AG09309 (cell line): ENCODE measurements around the gene TXN2.

Experiments used
- DNase-seq: peaks from one replicate; pipeline ENCODE4 v3.0.0-alpha.2; 2010; ENCODE audit warnings: low read depth
- H3K4me3 ChIP-seq: 2 replicates; pipeline ENCODE4 v1.5.1; 2011; ENCODE audit warnings: mild to moderate bottlenecking, low read depth, low read length, moderate library complexity; ENCODE audit not compliant: control insufficient read depth
- TF ChIP-seq, protein P1 (sequence below): IDR thresholded peaks from 2 replicates; pipeline ENCODE4 v1.5.1; 2011; ENCODE audit warnings: mild to moderate bottlenecking, low read depth, low read length, inconsistent platforms; ENCODE audit not compliant: insufficient read depth, control insufficient read depth; ENCODE audit errors: missing control alignments

The TXN2 gene

DNA sequence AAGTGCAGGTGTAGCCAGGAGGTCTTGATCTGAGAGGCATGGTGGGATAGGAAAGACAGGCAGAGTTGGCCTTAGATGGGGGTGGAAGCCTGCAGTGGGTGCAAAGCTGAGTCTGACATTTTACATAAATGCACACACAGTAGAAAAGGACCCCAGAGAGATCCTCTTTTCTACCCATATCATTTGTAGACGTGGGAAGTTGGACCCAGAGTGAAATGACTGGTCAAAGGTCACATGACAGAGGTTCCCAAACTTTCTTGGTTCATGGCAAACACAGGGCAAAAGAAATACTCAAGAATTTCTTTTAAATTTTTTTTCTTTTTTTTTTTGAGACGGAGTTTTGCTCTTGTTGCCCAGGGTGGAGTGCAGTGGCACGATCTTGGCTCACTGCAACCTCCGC lies 31.6 kb upstream of the TXN2 start:
- no peak overlapping the region for H3K4me3 ChIP-seq
- TF ChIP-seq, protein P1, sequence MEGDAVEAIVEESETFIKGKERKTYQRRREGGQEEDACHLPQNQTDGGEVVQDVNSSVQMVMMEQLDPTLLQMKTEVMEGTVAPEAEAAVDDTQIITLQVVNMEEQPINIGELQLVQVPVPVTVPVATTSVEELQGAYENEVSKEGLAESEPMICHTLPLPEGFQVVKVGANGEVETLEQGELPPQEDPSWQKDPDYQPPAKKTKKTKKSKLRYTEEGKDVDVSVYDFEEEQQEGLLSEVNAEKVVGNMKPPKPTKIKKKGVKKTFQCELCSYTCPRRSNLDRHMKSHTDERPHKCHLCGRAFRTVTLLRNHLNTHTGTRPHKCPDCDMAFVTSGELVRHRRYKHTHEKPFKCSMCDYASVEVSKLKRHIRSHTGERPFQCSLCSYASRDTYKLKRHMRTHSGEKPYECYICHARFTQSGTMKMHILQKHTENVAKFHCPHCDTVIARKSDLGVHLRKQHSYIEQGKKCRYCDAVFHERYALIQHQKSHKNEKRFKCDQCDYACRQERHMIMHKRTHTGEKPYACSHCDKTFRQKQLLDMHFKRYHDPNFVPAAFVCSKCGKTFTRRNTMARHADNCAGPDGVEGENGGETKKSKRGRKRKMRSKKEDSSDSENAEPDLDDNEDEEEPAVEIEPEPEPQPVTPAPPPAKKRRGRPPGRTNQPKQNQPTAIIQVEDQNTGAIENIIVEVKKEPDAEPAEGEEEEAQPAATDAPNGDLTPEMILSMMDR, result no peak
- no peak for DNase-seq

DNA sequence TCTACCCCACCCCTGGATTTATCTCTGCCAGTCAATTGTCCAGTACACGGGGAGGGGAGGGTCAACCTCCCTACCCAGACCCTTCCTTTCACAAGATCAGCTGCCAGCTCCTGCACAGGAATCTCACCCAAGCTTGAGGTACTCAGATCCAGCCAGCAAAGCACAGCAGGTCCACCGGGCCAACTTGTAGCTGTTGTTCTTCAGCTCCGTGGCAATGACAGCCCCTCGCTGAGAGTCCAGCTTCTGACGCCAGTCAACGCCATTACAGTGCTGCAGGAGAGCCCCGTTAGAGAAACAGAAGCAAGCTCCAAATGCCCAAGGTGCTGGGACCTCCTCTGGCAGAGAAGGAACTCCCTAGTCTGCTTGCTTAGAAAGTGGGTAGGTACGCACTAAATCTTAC lies 30.9 kb upstream of the TXN2 start:
- TF ChIP-seq, protein P1, result no peak
- DNase-seq, result no peak

DNA sequence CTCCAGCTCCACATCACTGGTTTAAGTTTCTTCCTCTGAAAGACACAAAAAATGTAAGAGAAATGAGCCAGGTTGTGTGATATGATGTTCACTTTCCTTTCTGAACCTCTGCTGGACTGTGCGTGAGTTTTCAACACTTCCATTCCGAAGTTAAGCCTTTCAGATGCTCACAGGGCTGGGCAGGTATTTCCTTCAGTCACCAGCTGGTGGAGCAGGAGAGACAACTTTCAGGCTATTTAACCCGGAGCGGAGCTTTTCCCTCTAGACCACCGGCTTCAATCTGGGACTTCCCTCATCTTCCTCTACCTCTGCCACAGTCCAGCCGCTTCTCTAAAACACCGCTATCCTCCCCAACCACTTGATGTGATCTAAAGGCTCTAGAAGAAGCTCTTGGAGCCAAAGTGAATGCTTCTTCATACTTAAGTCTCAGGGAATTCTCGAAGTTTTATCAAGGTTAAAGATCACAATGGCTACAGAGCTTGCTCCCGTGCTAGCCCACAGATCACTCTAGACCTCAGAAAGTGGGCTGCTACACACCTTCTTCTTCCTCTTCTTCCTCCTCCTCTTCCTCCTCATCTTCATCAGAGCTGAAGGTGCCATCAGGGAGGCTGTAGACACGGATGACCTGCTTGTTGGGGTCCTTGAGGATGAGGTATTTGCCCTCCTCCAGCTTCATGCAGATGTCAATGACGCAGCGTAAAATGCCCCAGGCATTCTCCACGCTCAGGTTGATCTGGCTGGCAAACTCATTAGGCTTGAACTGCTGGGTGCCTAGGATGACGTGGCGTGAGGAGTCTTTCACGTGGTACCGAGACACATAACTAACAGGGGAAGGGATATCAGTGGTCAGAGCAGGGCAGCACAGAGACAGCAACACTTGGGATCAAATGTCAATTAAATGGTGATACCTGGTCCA lies 29.8 kb upstream of the TXN2 start:
- TF ChIP-seq, protein P1, result peak; percentile 76
- no peak for DNase-seq
- no peak overlapping the region for H3K4me3 ChIP-seq

More for the DNA sequence above, 30.9 kb upstream of the TXN2 start:
- H3K4me3 ChIP-seq, result no peak overlapping the region

DNA sequence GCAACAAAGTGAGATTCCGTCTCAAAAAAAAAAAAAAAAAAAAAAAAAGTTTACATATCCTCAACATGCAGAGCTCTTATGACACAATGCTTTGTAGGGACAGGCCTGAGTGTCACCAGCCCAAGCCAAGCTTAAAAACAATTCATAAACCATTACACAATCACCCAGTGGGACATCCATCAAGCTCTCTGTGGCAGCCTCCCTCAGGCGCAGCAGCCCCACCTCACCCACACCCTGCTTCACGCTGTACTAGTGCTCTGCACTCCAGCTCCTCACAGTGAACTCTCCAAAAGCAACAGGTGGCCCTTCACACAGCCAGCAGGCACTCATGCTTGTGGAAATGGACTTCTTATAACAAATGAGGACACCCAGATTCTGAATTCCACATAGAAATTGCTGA lies 28.9 kb upstream of the TXN2 start:
- no peak for DNase-seq
- TF ChIP-seq, protein P1, result no peak

DNA sequence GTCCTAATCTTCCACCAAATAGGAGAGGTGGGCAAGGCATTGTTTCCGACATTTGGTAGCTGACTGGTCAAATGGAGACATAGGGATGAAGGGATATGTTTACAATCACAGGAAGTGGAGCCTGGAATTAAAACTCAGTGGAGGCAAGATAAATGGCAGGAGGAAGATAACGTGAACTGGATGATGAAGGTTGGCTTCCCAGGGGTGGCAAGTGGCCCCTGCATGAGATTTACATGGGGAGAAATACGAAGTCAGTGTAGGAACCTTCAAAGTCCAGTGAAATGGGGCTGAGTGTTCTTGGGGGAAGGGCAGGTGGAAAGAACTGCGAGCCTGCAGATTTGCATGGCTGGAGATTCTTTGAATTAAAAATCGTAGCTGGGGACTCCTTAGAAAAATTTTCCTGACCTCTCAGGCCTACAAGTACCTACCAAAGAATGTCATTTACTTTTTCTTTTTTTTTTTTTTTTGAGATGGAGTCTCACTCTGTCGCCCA lies 26.1 kb upstream of the TXN2 start:
- TF ChIP-seq, protein P1, result no peak
- no peak overlapping the region; the same call in 1 of the 2 replicates for H3K4me3 ChIP-seq
- DNase-seq, result no peak

More for the DNA sequence above, 28.9 kb upstream of the TXN2 start:
- no peak overlapping the region for H3K4me3 ChIP-seq

DNA sequence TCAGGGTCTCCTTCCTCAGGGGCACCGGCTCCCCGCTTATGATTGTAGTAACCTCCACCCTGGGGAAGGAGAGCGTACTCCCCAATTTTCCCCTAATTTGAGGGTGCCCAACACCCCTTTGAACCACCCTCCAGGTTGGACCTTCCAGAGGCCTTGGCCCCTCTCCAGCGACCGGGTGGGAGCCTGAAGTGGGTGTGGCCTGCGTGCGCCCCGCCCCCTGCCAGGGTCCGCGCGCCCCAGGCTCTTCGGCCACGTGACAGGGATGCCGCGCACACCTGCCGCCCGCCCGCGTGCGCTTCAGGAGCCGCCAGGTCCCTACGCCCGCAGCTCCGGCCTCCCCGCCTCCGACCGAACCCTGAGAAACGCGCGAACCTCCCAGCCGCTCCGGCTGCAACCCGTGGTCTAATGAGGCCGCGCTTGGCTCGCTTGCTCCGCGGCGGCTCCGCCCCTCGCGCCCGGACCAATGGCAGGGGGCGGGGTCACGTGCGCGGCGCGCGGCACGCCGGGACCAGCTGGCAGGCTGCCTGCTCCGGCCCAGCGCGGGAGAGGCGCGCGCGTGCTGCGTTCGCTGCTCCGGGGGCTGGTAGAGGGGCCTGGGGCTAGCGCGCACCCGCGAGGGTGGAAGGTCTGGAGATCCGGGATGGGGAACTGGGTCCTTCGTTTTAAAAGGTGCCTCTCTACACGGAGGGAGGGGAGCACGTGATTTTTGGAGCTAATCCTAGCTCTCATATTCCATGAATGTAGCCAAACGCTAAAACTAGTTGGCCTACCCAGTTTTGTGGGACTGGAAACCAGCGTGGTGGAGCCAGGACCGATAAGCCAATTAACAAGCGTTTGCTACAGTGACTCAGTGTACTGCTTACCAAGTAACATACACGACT lies 25.4 kb upstream of the TXN2 start, which contains the start of gene FOXRED2:
Gene FOXRED2, minus strand, starts transcription at position 404 of the 881 bp plus-strand sequence. CDS start 618 bp downstream, outside the sequence.
- peak within 1 kb of the TSS; percentile 24 for H3K4me3 ChIP-seq
- TF ChIP-seq, protein P1, result no peak
- no peak for DNase-seq
